Stimulated activated naive B cell treated with anti-CD40 and anti-IgM and Interleukin-4, amounts not matched to agents 10 μg/mL and 1 μg/mL and 100 μg/mL, for 72 hours (primary cell): ENCODE measurements around the gene TOMM22.
"Not testable (repeated sequence)": the region's sequence is repeated elsewhere in the genome, so short reads cannot be mapped to it uniquely, and the experiment has no call there.

Source experiments
- ATAC-seq, 2 donors: fragments of 150-1000 bp; cut with Tn5 transposase; replicated peaks; 2 replicates each; pipeline ENCODE4 v1.10.0; 2021; ENCODE audit warnings: moderate library complexity in 1 of 2
- DNase-seq: peaks from one replicate; pipeline ENCODE4 v3.0.0; 2021
- H3K27ac Mint-ChIP-seq: one replicate; pipeline ENCODE4 v1.8.0; 2022; ENCODE audit warnings: mild to moderate bottlenecking, mixed read lengths
- H3K27me3 Mint-ChIP-seq, 2 donors: one replicate each; pipeline ENCODE4 v1.8.0; 2022; ENCODE audit warnings: mixed read lengths in 2 of 2
- H3K36me3 Mint-ChIP-seq, 2 donors: one replicate each; pipeline ENCODE4 v1.8.0; 2022; ENCODE audit warnings: mixed read lengths in 2 of 2, mild to moderate bottlenecking in 1 of 2
- H3K4me1 Mint-ChIP-seq, 2 donors: one replicate each; pipeline ENCODE4 v1.8.0; 2022; ENCODE audit warnings: mixed read lengths in 2 of 2, mild to moderate bottlenecking in 1 of 2
- H3K4me3 Mint-ChIP-seq, 2 donors: one replicate each; pipeline ENCODE4 v1.8.0; 2022; ENCODE audit warnings: mild to moderate bottlenecking in 2 of 2, mixed read lengths in 2 of 2, moderate library complexity in 1 of 2
- H3K9me3 Mint-ChIP-seq, 2 donors: one replicate each; pipeline ENCODE4 v1.8.0; 2022; ENCODE audit warnings: mixed read lengths in 2 of 2, mild to moderate bottlenecking in 1 of 2

Gene TOMM22

GRCh38 chr22:38681582-38682335, at the start of gene TOMM22:
Gene TOMM22 (plus strand): TSS chr22:38681957. CDS start chr22:38681979, 22 bp downstream.
- H3K4me3 Mint-ChIP-seq = peak within 1 kb of the TSS; percentile 93 to 94
- H3K9me3 Mint-ChIP-seq = no peaks in the 10 kb centered on the region

GRCh38 chr22:38632528-38632927, 49.2 kb upstream of the TOMM22 start:
- Mint-ChIP-seq H3K4me3 (no peak overlapping the region), H3K36me3 (no peaks in the 10 kb centered on the region), H3K27me3 (no peaks in the 10 kb centered on the region), H3K9me3 (no peaks in the 10 kb centered on the region), H3K27ac (no peak overlapping the region), H3K4me1 (no peaks in the 10 kb centered on the region)
- DNase-seq (no peak), ATAC-seq (no peak)

More at GRCh38 chr22:38681582-38682335, at the start of gene TOMM22:
- H3K27me3 Mint-ChIP-seq = no peaks in the 10 kb centered on the region
- peaks cover 9 to 22% of the 10 kb centered on the region in 2 donors for H3K4me1 Mint-ChIP-seq
- DNase-seq = peak; percentile 86
- H3K36me3 Mint-ChIP-seq = peaks cover 24 to 44% of the 10 kb centered on the region in 2 donors
- ATAC-seq = peak; percentile 99
- H3K27ac Mint-ChIP-seq = peak within 1 kb of the TSS; percentile 98

GRCh38 chr22:38638216-38638615, 43.5 kb upstream of the TOMM22 start:
- Mint-ChIP-seq H3K27me3 (peaks cover 6 to 8% of the 10 kb centered on the region in 2 donors), H3K27ac (no peak overlapping the region), H3K4me1 (no peaks in the 10 kb centered on the region), H3K36me3 (no peaks in the 10 kb centered on the region), H3K4me3 (no peak overlapping the region), H3K9me3 (no peaks in the 10 kb centered on the region)
- ATAC-seq (no peak), DNase-seq (no peak)

GRCh38 chr22:38638728-38639127, 43.0 kb upstream of the TOMM22 start:
- DNase-seq (no peak), ATAC-seq (no peak)
- Mint-ChIP-seq H3K36me3 (no peaks in the 10 kb centered on the region), H3K9me3 (no peaks in the 10 kb centered on the region), H3K27ac (no peak overlapping the region), H3K27me3 (peaks cover 6 to 8% of the 10 kb centered on the region in 2 donors), H3K4me3 (no peak overlapping the region), H3K4me1 (no peaks in the 10 kb centered on the region)

GRCh38 chr22:38641476-38642040, 40.2 kb upstream of the TOMM22 start:
- Mint-ChIP-seq H3K4me3 (no peak overlapping the region), H3K27ac (no peak overlapping the region), H3K9me3 (no peaks in the 10 kb centered on the region), H3K4me1 (no peaks in the 10 kb centered on the region), H3K27me3 (peaks cover 6 to 8% of the 10 kb centered on the region in 2 donors), H3K36me3 (no peaks in the 10 kb centered on the region)
- no peak for ATAC-seq
- DNase-seq = no peak

GRCh38 chr22:38644245-38644644, 37.5 kb upstream of the TOMM22 start:
- peaks cover 6 to 11% of the 10 kb centered on the region in 2 donors for H3K27me3 Mint-ChIP-seq
- not testable (repeated sequence) for H3K27ac Mint-ChIP-seq, H3K36me3 Mint-ChIP-seq, H3K4me3 Mint-ChIP-seq, H3K9me3 Mint-ChIP-seq, DNase-seq, H3K4me1 Mint-ChIP-seq
- ATAC-seq = peak in 1 of 2 donors; percentile 52

- Mint-ChIP-seq H3K4me3 (no peak overlapping the region), H3K27ac (no peak overlapping the region), H3K27me3 (peaks cover 6 to 11% of the 10 kb centered on the region in 2 donors), H3K9me3 (no peaks in the 10 kb centered on the region), H3K36me3 (no peaks in the 10 kb centered on the region), H3K4me1 (no peaks in the 10 kb centered on the region)
- ATAC-seq (no peak), DNase-seq (no peak)
Measured at GRCh38 chr22:38645430-38645829, 36.3 kb upstream of the TOMM22 start.

- H3K36me3 Mint-ChIP-seq = no peaks in the 10 kb centered on the region
- no peak overlapping the region for H3K27ac Mint-ChIP-seq
- no peaks in the 10 kb centered on the region for H3K4me1 Mint-ChIP-seq
- DNase-seq (no peak), ATAC-seq (no peak)
- no peaks in the 10 kb centered on the region for H3K9me3 Mint-ChIP-seq
- peaks cover 0 to 4% of the 10 kb centered on the region in 2 donors for H3K27me3 Mint-ChIP-seq
- H3K4me3 Mint-ChIP-seq = no peak overlapping the region
Measured at GRCh38 chr22:38649841-38650522, 31.8 kb upstream of the TOMM22 start.

GRCh38 chr22:38652859-38653258, 28.9 kb upstream of the TOMM22 start:
- Mint-ChIP-seq H3K4me3 (no peak overlapping the region), H3K9me3 (no peaks in the 10 kb centered on the region), H3K27me3 (peaks cover 0 to 3% of the 10 kb centered on the region in 2 donors), H3K27ac (no peak overlapping the region), H3K36me3 (no peaks in the 10 kb centered on the region), H3K4me1 (peaks cover 5 to 16% of the 10 kb centered on the region in 2 donors)
- ATAC-seq = no peak
- no peak for DNase-seq

- Mint-ChIP-seq H3K27me3 (no peaks in the 10 kb centered on the region), H3K36me3 (no peaks in the 10 kb centered on the region), H3K4me3 (no peak overlapping the region), H3K27ac (peak overlapping the region; percentile 9), H3K9me3 (no peaks in the 10 kb centered on the region), H3K4me1 (peaks cover 5 to 20% of the 10 kb centered on the region in 2 donors)
- DNase-seq (no peak), ATAC-seq (no peak)
Measured at GRCh38 chr22:38653741-38654140, 28.0 kb upstream of the TOMM22 start.

- H3K27ac Mint-ChIP-seq = peak overlapping the region; percentile 100
- no peaks in the 10 kb centered on the region for H3K27me3 Mint-ChIP-seq
- DNase-seq (peak; percentile 4), ATAC-seq (no peak)
- H3K36me3 Mint-ChIP-seq = no peaks in the 10 kb centered on the region
- H3K4me1 Mint-ChIP-seq = peaks cover 5 to 20% of the 10 kb centered on the region in 2 donors
- H3K9me3 Mint-ChIP-seq = no peaks in the 10 kb centered on the region
- peak overlapping the region; percentile 96 for H3K4me3 Mint-ChIP-seq
Measured at GRCh38 chr22:38655519-38656255, 26.1 kb upstream of the TOMM22 start.

- peak within 1 kb of the TSS; percentile 100 for H3K27ac Mint-ChIP-seq
- peaks cover 5 to 20% of the 10 kb centered on the region in 2 donors for H3K4me1 Mint-ChIP-seq
- ATAC-seq (peak; percentile 89 to 91), DNase-seq (peak; percentile 81)
- no peaks in the 10 kb centered on the region for H3K36me3 Mint-ChIP-seq
- H3K4me3 Mint-ChIP-seq = peak within 1 kb of the TSS; percentile 96
- no peaks in the 10 kb centered on the region for H3K9me3 Mint-ChIP-seq
- H3K27me3 Mint-ChIP-seq = no peaks in the 10 kb centered on the region
Measured at GRCh38 chr22:38656256-38657044, 25.3 kb upstream of the TOMM22 start, which contains the start of the genes CBY1 and FAM227A. Gene CBY1 (plus strand): TSS chr22:38656638. CDS start chr22:38668055, 11,417 bp downstream. Gene FAM227A (minus strand): TSS chr22:38656392. CDS start chr22:38650168, 6,224 bp downstream.
